ENCODE measurements around the gene PTPRK. TPM values are rescaled to one million over a fixed set of nuclear protein-coding genes. Genes with fewer than 3 reads are reported as not detected.

The PTPRK gene
- total RNA-seq, 2 experiments from 2014 or later: not detected

- POLR2A ChIA-PET: no interaction called here
- intact Hi-C loops (cut with micrococcal nuclease; ENCODE audit: unreplicated experiment): no loop called here
- CTCF ChIA-PET (ENCODE audit: unreplicated experiment): no interaction called here
- Histone ChIP-seq H2AFZ (ENCODE audit: low read length) (no peak overlapping the region), H3K4me1 (ENCODE audit: insufficient read depth, low read length, poor library complexity, severe bottlenecking) (no peaks in the 10 kb centered on the region), H3K9me3 (ENCODE audit: low read length) (no peaks in the 10 kb centered on the region), H4K20me1 (ENCODE audit: insufficient read depth, low read length) (no peaks in the 10 kb centered on the region), H3K9me2 (ENCODE audit: insufficient read depth, low read length) (no peaks in the 10 kb centered on the region), H3K4me2 (ENCODE audit: low read length) (no peak overlapping the region), H3K79me2 (ENCODE audit: insufficient read depth, low read depth, low read length) (no peaks in the 10 kb centered on the region), H3K36me3 (ENCODE audit: insufficient read depth, low read length) (no peaks in the 10 kb centered on the region), H3K27ac (ENCODE audit: low read depth, low read length, poor library complexity, severe bottlenecking) (no peak overlapping the region), H3K4me3 (ENCODE audit: low read depth, low read length, poor library complexity, severe bottlenecking) (no peak overlapping the region)
- BruUV-seq (replicated peaks): no TSS peak
- no peak for DNase-seq (ENCODE audit: low spot score)
- TF ChIP-seq EZH2phosphoT487 (IDR thresholded peaks at IDR 0.05; ENCODE audit: borderline replicate concordance, low read depth, low read length): no peak
- TF ChIP-seq CTCF (conservative IDR thresholded peaks at IDR 0.05; ENCODE audit: low read length): no peak
Observed at GRCh38 chr6:128168244-128168643, 352.2 kb downstream of the PTPRK start.

- Histone ChIP-seq H3K27ac (ENCODE audit: low read depth, low read length, poor library complexity, severe bottlenecking) (no peak overlapping the region), H3K9me3 (ENCODE audit: low read length) (no peaks in the 10 kb centered on the region), H3K4me1 (ENCODE audit: insufficient read depth, low read length, poor library complexity, severe bottlenecking) (no peaks in the 10 kb centered on the region), H3K36me3 (ENCODE audit: insufficient read depth, low read length) (no peaks in the 10 kb centered on the region), H3K4me3 (ENCODE audit: low read depth, low read length, poor library complexity, severe bottlenecking) (no peak overlapping the region), H3K4me2 (ENCODE audit: low read length) (no peak overlapping the region), H2AFZ (ENCODE audit: low read length) (no peak overlapping the region), H4K20me1 (ENCODE audit: insufficient read depth, low read length) (no peaks in the 10 kb centered on the region), H3K9me2 (ENCODE audit: insufficient read depth, low read length) (no peaks in the 10 kb centered on the region), H3K79me2 (ENCODE audit: insufficient read depth, low read depth, low read length) (no peaks in the 10 kb centered on the region)
- no peak for TF ChIP-seq EZH2phosphoT487 (IDR thresholded peaks at IDR 0.05; ENCODE audit: borderline replicate concordance, low read depth, low read length)
- no peak for TF ChIP-seq CTCF (conservative IDR thresholded peaks at IDR 0.05; ENCODE audit: low read length)
- intact Hi-C loops (cut with micrococcal nuclease; ENCODE audit: unreplicated experiment): no loop called here
- CTCF ChIA-PET (ENCODE audit: unreplicated experiment): no interaction called here
- POLR2A ChIA-PET: no interaction called here
- BruUV-seq (replicated peaks): no TSS peak
- DNase-seq (ENCODE audit: low spot score): no peak
Observed at GRCh38 chr6:128167552-128167951, 352.8 kb downstream of the PTPRK start.

GRCh38 chr6:128164254-128164653 is 356.1 kb downstream of the PTPRK start:
- POLR2A ChIA-PET: interaction anchor here (0.7 kb wide), 1 partner anchor 335 kb away, joined by 3 read pairs; no protein-coding TSS in a partner anchor

More at GRCh38 chr6:128164254-128164653, 356.1 kb downstream of the PTPRK start:
- intact Hi-C loops (cut with micrococcal nuclease; ENCODE audit: unreplicated experiment): no loop called here
- Histone ChIP-seq H3K9me3 (ENCODE audit: low read length) (no peaks in the 10 kb centered on the region), H3K4me2 (ENCODE audit: low read length) (no peak overlapping the region), H4K20me1 (ENCODE audit: insufficient read depth, low read length) (no peaks in the 10 kb centered on the region), H2AFZ (ENCODE audit: low read length) (no peak overlapping the region), H3K27ac (ENCODE audit: low read depth, low read length, poor library complexity, severe bottlenecking) (no peak overlapping the region), H3K4me1 (ENCODE audit: insufficient read depth, low read length, poor library complexity, severe bottlenecking) (no peaks in the 10 kb centered on the region), H3K4me3 (ENCODE audit: low read depth, low read length, poor library complexity, severe bottlenecking) (no peak overlapping the region), H3K79me2 (ENCODE audit: insufficient read depth, low read depth, low read length) (no peaks in the 10 kb centered on the region), H3K36me3 (ENCODE audit: insufficient read depth, low read length) (no peaks in the 10 kb centered on the region), H3K9me2 (ENCODE audit: insufficient read depth, low read length) (no peaks in the 10 kb centered on the region)
- CTCF ChIA-PET (ENCODE audit: unreplicated experiment): no interaction called here
- TF ChIP-seq CTCF (conservative IDR thresholded peaks at IDR 0.05; ENCODE audit: low read length): no peak
- no peak for TF ChIP-seq EZH2phosphoT487 (IDR thresholded peaks at IDR 0.05; ENCODE audit: borderline replicate concordance, low read depth, low read length)
- no peak for DNase-seq (ENCODE audit: low spot score)
- BruUV-seq (replicated peaks): no TSS peak
